ENCODE measurements around the gene PUM2. TPM values are rescaled to one million over a fixed set of nuclear protein-coding genes. Genes with fewer than 3 reads are reported as not detected.
"Not testable (repeated sequence)": the region's sequence is repeated elsewhere in the genome, so short reads cannot be mapped to it uniquely, and the experiment has no call there.

PUM2 gene
- total RNA-seq, 1 experiment from 2014 or later: 112 TPM

DNA sequence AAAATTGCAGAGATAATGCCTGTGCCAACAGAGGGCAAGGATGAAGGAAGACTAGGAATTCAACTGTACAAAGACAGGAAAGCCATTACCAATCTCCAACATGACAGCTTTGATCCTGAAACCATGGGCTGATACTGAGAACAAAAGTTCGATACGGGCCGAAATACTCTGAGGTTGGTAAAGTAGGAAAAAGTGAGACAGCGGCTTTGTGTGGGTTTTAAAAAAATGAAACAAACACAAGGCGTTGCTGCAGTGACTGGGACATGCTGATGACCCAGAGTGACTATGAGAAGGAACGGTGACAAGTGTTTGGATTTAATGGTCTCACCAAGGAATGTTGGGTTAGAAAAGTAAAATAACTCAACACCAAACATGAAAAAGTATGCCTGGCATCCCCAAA is 101.5 kb downstream of the PUM2 start:
- peaks cover 64% of the 10 kb centered on the region for H3K36me3 ChIP-seq (ENCODE audit: insufficient read depth, low read length, poor library complexity, severe bottlenecking)
- H3K9me3 ChIP-seq (ENCODE audit: low read depth, low read length, poor library complexity, severe bottlenecking): no peaks in the 10 kb centered on the region
- no peak overlapping the region for H3K4me3 ChIP-seq (ENCODE audit: low read depth, low read length, poor library complexity, severe bottlenecking)
- BruUV-seq (replicated peaks): no TSS peak
- no peaks in the 10 kb centered on the region for H3K4me1 ChIP-seq (ENCODE audit: insufficient read depth, low read length, poor library complexity, severe bottlenecking)
- intact Hi-C loops (cut with micrococcal nuclease; ENCODE audit: unreplicated experiment): no loop called here
- ChIA-PET POLR2A (ENCODE audit: low non-redundant PET) (no interaction called here), CTCF (no interaction called here)
- no peak for DNase-seq (ENCODE audit: low spot score)
- TF ChIP-seq EZH2 (IDR thresholded peaks at IDR 0.05; ENCODE audit: borderline replicate concordance, low read depth, low read length, poor library complexity, severe bottlenecking): no peak
- TF ChIP-seq, protein P1, sequence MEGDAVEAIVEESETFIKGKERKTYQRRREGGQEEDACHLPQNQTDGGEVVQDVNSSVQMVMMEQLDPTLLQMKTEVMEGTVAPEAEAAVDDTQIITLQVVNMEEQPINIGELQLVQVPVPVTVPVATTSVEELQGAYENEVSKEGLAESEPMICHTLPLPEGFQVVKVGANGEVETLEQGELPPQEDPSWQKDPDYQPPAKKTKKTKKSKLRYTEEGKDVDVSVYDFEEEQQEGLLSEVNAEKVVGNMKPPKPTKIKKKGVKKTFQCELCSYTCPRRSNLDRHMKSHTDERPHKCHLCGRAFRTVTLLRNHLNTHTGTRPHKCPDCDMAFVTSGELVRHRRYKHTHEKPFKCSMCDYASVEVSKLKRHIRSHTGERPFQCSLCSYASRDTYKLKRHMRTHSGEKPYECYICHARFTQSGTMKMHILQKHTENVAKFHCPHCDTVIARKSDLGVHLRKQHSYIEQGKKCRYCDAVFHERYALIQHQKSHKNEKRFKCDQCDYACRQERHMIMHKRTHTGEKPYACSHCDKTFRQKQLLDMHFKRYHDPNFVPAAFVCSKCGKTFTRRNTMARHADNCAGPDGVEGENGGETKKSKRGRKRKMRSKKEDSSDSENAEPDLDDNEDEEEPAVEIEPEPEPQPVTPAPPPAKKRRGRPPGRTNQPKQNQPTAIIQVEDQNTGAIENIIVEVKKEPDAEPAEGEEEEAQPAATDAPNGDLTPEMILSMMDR (conservative IDR thresholded peaks at IDR 0.05; ENCODE audit: low read depth, low read length): no peak
- no peak overlapping the region for H3K27ac ChIP-seq (ENCODE audit: low read depth, low read length, poor library complexity, severe bottlenecking)
- H3K27me3 ChIP-seq (replicated peaks; ENCODE audit: insufficient read depth, low read depth, low read length, poor library complexity): no peaks in the 10 kb centered on the region

DNA sequence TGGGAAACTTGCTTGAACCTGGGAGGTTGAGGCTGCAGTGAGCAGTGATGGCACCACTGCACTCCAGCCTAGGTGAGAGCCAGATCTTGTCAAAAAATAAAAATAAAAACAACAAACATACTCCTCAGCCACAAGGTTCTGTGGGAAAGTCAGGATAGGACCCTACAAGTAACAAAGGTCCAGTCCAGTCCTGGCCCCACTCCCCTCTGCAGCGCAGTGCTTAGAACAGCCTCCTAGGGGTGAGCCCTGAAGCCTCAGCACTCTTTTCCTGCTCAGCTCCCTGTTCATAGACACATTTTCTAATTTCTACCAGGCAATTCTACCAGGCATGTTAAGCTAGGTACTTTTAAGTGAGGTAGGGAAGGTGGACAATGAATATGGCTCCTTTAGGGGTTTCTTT is 103.6 kb downstream of the PUM2 start:
- intact Hi-C loops (cut with micrococcal nuclease; ENCODE audit: unreplicated experiment): no loop called here
- Histone ChIP-seq H3K4me3 (ENCODE audit: low read depth, low read length, poor library complexity, severe bottlenecking) (no peak overlapping the region), H3K27ac (ENCODE audit: low read depth, low read length, poor library complexity, severe bottlenecking) (no peak overlapping the region), H3K36me3 (ENCODE audit: insufficient read depth, low read length, poor library complexity, severe bottlenecking) (peaks cover 43% of the 10 kb centered on the region), H3K27me3 (replicated peaks; ENCODE audit: insufficient read depth, low read depth, low read length, poor library complexity) (no peaks in the 10 kb centered on the region), H3K4me1 (ENCODE audit: insufficient read depth, low read length, poor library complexity, severe bottlenecking) (no peaks in the 10 kb centered on the region), H3K9me3 (ENCODE audit: low read depth, low read length, poor library complexity, severe bottlenecking) (no peaks in the 10 kb centered on the region)
- TF ChIP-seq EZH2 (IDR thresholded peaks at IDR 0.05; ENCODE audit: borderline replicate concordance, low read depth, low read length, poor library complexity, severe bottlenecking): no peak
- TF ChIP-seq, protein P1 (conservative IDR thresholded peaks at IDR 0.05; ENCODE audit: low read depth, low read length): no peak
- ChIA-PET POLR2A (ENCODE audit: low non-redundant PET) (no interaction called here), CTCF (no interaction called here)
- no peak for DNase-seq (ENCODE audit: low spot score)
- no TSS peak for BruUV-seq (replicated peaks)

DNA sequence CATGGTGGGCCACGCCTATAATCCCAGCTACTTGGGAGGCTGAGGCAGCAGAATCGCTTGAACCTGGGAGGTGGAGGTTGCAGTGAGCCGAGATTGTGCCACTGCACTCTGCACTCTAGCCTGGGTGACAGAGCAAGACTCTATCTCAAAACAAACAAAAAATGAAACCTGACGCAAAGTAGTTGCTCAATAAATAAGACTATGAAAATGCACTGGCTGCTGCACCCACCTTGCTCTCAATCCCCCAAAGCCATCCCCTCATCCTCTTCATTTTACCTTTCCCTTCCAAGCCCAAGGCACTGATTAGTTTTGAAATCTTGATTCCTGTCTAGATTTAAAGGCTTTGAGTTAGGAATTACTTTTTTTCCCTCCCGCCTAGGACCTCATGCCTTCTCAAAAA is 107.0 kb downstream of the PUM2 start:
- POLR2A ChIA-PET (ENCODE audit: low non-redundant PET); H3K4me1 ChIP-seq (ENCODE audit: insufficient read depth, low read length, poor library complexity, severe bottlenecking); CTCF ChIA-PET; BruUV-seq (replicated peaks); H3K9me3 ChIP-seq (ENCODE audit: low read depth, low read length, poor library complexity, severe bottlenecking); H3K4me3 ChIP-seq (ENCODE audit: low read depth, low read length, poor library complexity, severe bottlenecking); H3K27me3 ChIP-seq (replicated peaks; ENCODE audit: insufficient read depth, low read depth, low read length, poor library complexity); DNase-seq (ENCODE audit: low spot score); intact Hi-C loops (cut with micrococcal nuclease; ENCODE audit: unreplicated experiment); H3K27ac ChIP-seq (ENCODE audit: low read depth, low read length, poor library complexity, severe bottlenecking): not testable (repeated sequence)
- peaks cover 12% of the 10 kb centered on the region for H3K36me3 ChIP-seq (ENCODE audit: insufficient read depth, low read length, poor library complexity, severe bottlenecking)

DNA sequence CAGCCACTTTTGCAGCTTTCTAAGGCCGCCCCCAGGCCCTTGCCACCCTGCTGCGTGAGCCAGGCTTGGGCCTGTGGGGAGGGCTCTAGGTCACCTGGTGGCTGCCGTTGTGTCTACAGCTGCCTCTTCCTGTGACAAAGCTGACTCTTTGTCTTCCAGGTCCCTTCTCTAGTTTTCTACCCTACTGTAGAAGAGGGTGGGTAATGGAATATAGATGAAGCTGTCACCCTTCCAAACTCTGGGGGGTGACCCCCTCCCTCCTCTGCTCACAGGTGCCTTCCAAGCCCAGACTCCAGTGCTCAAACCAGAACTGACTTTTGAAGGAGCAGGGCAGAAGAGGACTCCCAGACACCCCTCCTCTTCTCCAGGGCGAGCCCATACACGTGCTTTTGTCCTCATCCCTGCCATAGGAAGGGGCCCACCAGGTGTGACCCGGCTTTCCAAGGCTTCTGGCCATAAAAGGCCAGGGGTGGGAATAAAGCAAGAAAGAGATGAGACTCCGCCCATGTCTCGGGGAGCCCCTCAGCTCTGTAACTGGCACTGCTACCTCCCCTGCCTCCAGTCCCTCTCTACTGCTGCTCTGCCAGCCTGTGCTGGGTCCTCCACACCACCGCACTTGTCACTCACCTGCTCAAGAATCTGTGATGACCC is 107.8 kb downstream of the PUM2 start:
- POLR2A ChIA-PET (ENCODE audit: low non-redundant PET): no interaction called here
- TF ChIP-seq, protein P1 (conservative IDR thresholded peaks at IDR 0.05; ENCODE audit: low read depth, low read length): no peak
- TF ChIP-seq EZH2 (IDR thresholded peaks at IDR 0.05; ENCODE audit: borderline replicate concordance, low read depth, low read length, poor library complexity, severe bottlenecking): no peak
- H3K27me3 ChIP-seq (replicated peaks; ENCODE audit: insufficient read depth, low read depth, low read length, poor library complexity): no peaks in the 10 kb centered on the region

More for the DNA sequence above, 107.8 kb downstream of the PUM2 start:
- H3K4me1 ChIP-seq (ENCODE audit: insufficient read depth, low read length, poor library complexity, severe bottlenecking): no peaks in the 10 kb centered on the region
- no peak overlapping the region for H3K27ac ChIP-seq (ENCODE audit: low read depth, low read length, poor library complexity, severe bottlenecking)
- no peaks in the 10 kb centered on the region for H3K9me3 ChIP-seq (ENCODE audit: low read depth, low read length, poor library complexity, severe bottlenecking)
- intact Hi-C loops (cut with micrococcal nuclease; ENCODE audit: unreplicated experiment): no loop called here
- H3K36me3 ChIP-seq (ENCODE audit: insufficient read depth, low read length, poor library complexity, severe bottlenecking): peaks cover 5% of the 10 kb centered on the region
- CTCF ChIA-PET: interaction anchor here (0.7 kb wide), 1 partner anchor 116 kb away, joined by 14 read pairs; no protein-coding TSS in a partner anchor
- no TSS peak for BruUV-seq (replicated peaks)
- no peak overlapping the region for H3K4me3 ChIP-seq (ENCODE audit: low read depth, low read length, poor library complexity, severe bottlenecking)
- no peak for DNase-seq (ENCODE audit: low spot score)

All from A673 (cell line).